Germinal center (tissue), 1 donor: Measurements from ENCODE around the gene FKBP14.
"Not testable (repeated sequence)": the region's sequence is repeated elsewhere in the genome, so short reads cannot be mapped to it uniquely, and the experiment has no call there.

Source experiments
- DNase-seq: peaks from one replicate; pipeline ENCODE4 v3.0.0; 2012; ENCODE audit warnings: mixed read lengths, low spot score

Gene FKBP14

DNA sequence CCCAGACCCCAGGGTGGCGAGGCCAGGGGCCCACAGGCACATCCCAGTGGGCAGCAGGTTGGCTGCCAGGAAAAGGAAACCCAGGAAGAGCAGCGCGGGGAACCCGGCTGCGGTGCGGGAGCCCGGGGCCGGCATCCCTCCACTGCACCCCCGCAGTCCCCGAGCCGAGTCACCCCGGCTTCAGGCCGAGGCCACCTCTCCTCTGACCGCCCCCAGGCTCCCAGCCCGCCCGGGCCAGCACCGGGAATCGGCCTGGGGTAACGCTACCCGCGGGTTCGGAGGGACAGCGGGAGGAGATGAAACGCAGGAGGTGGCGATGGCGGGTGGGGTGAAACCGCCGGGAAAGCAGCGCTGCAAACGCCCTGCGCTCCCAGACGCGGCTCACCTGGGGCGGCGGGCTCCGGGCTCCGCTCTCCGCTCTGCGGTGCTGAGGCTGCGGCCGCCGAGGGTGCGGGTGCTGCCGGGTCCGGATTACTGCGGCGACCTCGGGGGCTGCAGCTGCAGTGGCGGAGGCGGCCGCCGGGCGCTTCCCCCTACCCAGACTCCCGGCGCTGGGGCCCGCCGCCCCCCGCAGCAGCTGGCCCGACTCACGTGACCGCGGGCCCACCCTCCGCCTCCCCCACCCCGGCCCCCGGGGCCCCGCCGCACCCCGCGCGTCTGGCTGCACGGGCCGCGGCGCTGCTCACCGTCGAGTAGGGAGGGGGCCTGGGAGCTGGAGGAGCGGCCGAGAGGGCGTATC is 37.1 kb downstream of the FKBP14 start, which contains the start of gene SCRN1:
TSS of gene SCRN1 (minus strand) at position 545 of the 739 bp plus-strand sequence. CDS start 20,734 bp downstream, outside the sequence.
- DNase-seq = peak; percentile 83

DNA sequence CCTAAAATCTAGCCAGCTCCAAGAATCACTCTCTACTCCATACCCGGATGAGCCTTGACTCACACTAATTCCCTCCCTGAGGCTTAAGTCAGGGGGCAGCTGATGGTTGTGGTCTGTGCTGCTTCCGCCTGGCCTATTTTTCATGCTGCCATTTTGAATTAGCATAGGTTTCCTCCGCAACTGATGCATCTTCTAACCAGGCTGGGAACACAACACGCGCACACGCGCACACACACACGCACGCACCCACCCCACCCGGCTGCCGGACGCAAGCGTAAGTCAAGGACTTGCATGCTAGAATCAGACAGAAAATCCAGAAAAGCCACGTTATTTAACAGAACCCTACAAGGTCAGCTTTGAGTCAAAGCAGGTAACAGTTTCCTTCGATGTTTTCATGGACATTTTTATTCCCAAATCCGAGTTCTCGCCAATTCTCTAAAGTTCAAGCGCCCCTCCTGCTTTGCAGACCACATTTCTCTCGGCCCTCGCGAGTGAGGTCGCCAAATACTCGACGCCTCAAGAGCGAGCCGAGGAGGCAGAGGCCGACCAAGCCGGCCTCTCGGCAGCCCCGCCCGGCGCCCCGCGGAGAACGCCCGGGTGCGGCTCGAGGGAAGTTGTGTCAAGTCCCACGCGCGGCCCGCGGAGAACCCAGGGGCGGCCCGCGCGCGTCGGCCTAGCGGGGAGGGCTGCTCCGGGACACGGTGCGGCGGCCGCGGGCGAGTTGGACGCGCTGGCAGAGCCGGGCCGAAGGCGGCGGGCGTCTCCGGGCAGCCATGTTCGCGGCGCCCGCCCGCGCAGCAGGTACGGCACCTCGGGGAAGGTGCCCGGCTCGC is 37.9 kb downstream of the FKBP14 start:
- DNase-seq = peak; percentile 58

DNA sequence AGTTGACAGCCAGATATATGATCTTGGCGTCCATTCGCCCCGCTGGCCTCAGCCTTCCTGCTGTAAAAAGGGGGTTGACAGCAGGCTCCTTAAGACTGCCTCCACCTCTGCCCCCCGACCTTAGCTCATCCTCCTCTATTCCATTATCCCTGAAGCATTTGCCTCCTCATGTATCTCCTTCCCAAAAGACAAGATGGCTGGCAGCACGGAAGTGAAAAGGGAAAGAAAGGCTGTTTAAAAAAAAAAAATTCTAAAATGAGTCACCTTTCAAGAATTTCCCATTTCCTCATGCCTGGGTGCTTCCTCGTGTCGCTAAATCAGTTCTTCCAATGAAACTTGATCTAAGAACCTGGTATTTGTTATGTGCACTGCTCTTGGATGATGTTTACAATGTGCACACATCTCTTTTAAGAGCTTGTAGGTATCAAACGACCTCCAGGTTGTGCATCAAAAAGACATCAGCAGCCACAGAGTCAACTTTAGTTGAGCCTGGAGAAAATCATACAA is 38.6 kb downstream of the FKBP14 start:
- DNase-seq = peak; percentile 33

DNA sequence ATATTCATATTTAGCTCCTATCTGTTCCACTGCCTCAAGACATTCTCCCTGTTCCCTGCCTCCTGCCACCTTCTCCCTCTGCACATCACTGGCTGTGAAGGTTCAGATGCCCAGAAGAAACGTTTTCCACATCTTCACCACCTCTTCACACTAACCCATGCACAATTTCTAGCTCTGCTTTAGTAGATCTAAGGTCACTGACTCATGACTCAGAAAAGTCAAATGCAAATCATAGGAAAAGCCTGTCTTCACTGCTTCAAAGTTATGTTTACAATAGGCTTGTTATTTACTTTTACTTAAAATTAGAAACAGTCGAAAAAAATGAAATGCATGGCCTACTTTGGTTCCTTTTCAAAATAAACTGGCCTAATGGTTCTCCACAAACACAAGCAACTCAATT is 39.4 kb downstream of the FKBP14 start:
- DNase-seq = peak; percentile 54

DNA sequence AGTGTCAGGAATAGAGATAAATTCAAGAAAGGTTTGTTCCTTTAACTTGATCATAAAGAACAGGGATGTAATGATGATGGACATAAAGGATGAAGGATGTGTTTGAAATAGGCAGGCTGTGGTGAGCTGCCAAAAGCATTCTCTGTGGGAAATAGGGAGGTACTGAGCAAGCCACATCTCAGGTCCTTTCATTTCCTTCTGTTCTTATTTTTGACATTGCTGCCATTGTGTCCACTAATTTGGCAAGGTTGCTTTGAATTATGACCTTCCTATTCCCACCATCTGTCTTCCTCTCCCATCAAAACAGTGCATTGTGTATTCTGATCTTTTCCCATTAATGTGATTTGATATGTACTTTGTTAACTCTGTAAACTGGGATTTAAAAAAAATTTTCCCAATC is 46.4 kb downstream of the FKBP14 start:
- no peak for DNase-seq

DNA sequence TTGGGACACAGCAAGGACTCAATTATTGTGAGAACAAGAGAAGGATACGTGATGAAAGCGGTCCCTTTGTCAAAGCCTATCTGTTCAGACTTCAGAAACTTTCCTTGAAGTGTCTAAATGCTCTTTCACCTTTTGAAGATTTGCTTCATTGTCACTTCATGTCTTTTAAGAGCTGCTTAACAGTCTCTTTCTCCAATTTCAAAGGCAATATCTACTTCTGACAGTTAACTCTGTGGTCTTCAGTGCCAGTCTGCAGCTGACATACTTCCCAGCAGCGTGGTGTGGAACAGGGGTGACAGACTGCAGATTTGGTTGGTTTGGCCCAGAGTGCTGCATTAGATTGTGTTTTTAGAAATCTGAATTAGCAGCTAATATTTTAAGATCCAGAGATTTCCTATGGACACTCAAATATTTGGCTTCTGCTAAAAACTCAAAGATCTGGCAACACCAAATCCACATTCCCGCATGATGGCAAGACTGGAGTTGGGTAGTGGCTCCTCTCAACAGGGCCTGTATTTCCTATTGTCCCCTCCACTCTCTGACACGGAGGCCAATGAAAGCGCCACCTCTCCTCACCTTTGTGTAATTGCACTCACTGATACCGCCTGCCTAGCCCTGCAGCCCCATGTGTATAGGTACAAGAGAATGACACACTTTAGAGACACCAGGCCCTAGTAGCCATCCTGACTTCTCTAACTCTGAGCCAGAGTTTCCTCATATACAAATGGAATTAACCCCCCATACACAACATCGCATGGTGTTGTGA is 48.4 kb downstream of the FKBP14 start:
- DNase-seq = no peak

DNA sequence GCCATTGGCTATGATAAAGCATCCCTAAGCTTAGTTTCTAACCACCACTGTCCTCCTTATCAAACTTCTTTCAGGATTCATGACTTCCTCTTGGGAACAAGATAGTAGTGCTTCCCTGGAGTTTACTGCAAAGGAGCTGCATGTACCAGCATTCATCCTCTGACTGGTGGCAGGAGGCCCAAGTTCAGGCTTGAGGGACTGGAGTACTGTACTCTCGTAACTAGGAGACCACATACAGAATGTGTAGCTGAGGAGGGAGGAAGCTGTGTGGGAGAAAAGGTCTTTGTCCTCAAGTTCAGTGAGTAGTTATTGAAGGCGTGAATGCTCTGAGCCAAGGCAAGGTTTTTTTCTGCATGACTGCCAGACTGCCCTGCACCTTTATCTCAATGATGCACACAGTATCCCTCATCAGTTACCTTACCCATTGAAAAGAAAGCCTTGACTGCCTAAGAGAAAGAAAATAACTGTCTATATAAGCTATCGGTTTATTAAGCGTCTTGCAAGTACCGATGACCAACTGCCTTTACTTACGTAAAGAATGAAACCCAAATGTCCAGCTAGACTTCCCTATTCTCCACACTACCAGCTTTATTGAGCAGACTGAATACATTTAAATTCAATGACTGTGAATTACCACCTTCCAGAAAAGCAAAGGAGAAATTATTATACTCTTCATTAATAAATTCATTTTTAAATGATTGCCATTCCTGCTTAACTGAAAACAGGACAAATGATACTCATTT is 49.7 kb downstream of the FKBP14 start:
- no peak for DNase-seq

DNA sequence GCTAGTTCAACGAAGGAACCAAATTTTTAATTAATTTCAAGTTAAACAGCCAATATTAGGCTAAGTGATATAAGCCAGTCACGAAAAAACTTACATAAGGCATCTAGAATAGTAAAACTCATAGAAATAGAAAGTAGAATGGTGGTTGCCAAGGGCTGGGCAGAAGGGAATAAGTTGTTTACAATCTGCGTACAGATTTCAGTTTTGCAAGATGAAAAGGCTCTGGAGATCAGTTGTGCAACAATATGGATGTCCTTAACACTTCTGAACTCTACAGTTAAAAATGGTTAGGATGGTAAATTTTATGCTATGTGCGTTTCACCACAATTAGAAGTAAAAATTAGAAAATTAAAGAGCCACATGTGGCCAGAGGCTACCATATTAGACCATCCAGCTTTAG is 50.2 kb downstream of the FKBP14 start:
- no peak for DNase-seq

DNA sequence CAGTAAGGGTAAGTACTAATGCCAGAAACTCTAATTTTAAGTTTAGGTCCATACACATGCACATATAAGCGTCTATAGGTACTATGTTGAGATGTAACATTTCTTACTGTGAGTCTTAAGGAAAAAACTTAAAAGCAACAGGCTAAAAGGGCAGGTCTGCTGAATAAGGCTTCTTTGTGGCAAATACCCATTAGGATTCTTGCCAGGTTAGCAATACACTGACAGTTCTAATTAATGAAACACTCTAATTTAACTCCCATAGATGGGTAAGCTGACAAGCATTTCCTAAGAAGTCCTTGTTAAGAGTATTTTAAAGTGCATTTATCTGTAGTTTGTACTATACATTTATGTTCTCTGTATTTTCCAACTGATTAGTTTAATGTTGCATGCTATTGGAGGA is 50.9 kb downstream of the FKBP14 start:
- no peak for DNase-seq

DNA sequence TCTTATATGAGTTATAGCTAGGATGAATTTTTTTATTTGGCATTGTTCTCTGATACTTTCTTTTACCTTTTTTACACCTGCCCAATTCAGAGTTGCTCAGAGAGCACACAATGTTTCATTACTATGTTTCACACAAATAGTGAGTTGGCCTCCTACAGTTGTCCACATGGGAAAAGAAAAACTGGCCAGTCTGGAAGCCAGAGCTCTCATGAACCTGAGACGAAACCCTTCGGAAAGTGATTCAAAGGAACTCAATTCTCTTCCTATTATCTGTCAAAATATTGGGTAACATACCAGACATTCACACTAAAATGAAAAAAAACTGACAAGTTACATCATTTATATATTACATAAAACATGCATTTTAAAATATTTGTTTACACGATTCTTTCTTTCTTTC is 52.2 kb downstream of the FKBP14 start:
- no peak for DNase-seq

DNA sequence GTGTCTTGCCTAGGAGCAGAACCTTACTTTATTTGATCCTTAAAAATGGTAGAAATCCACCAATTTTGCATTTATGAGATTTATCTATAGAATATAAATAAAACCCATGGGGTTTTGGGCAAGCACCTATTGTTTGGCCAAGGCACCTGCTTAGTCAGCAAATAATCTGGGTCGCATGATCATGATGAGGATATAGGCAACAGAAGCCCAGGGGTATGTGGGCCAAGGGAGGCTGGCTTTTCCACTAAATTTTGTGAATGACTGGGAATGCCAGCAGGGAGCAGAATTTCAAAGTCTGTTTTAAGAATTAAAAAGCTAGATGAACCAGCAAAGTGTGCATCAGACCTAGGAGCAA is 54.2 kb downstream of the FKBP14 start:
- DNase-seq = no peak

DNA sequence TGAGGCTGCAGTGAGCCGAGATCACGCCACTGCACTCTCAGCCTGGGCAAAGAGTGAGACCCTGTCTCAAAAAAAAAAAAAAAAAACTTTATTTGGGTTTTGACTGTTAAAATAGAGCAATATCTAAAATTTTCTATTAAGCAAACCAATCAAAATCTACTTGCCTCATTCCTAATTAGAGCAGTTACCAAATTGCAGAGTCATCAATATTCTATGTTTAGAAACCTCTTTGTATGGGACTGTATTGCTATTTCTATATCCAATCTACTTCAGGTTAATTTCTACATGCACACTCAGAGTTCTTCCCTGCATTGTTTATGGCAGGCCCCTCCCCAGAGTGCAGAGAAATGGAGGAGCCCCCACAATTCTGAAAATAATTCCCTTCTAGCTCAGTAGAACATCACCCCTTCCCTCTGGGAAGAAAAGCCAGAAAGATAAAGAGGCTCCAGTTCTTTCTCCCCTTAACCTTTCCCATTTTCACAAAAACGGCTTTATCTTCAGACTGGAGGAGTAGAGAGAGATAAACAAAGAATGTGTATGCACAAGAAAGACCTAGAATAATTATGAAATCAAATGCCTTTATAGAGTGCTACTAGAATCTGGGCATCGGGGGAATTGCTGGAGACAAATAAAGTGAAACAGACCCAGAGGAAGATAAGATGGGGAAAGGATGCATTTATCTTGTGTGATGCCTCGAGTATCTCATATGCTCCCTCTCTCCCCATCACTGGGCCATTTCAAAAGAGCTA is 54.8 kb downstream of the FKBP14 start:
- DNase-seq = no peak

DNA sequence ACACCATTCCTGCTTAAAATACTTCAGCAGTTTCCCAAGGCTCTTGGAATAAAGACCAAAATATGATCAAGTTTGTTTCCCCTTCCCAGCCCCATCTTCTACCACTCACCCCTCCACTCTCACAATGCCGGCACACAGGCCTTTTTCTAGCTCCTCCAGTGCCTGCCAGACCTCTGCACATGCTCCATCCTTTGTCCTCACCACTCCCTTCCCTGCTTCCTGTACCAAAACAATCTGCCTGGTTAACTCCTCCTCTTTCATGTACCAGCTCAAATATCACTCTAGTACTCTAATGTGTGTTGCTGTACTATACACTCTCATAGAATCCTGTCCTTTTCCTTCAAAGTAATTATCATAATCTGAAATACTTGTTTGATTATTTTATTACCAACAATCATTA is 56.3 kb downstream of the FKBP14 start:
- no peak for DNase-seq

DNA sequence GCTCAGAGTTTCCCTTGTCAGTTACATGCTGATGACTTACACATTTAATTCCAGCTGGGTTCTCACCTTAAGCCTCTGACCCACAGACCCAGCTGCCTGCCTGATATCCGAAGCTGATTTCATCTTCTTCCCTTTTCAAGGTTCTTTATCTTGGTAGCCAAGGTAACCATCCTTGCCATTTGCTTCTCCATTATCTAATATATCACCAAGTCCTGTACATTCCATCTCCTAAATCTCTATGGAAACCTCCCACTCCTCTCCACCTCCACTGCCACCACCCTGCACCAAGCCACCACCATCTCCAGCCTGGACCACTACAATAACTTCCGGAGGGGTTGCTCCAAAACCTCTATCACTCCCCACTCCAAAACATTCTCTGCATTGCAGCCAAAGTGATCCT is 56.8 kb downstream of the FKBP14 start:
- no peak for DNase-seq

DNA sequence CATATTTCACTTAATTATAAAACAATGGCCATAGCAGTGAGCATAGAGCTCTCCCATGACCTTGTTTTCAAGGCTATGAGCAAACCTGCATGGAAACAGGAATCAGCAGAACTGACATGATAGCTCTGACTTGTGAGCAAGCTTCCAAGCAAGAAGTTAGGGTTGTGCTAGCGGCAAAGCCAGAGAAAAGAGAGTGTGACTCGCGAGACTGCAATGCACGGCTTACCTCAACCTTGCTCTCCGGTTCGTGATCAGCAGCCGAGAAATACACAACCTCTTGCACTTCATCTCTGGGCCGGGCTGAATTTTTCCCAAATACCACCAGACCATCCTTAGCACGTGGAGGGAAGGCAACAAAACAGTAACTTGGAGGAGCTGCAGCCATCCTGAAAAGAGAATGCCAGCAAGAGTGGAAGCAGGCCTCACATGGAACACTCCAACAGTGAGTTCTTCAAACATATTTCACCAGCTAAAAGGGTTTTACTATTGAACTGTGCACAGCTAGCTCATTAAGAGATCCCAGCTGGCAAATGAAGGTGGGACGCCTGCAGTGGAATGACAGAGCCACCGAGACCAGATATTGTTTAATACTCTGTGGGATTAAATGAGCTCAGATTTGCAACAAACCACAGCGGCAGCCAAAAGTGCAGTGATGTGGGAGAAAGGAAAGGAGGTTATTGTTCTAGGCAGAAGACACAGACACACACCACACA is 57.7 kb downstream of the FKBP14 start:
- no peak for DNase-seq

DNA sequence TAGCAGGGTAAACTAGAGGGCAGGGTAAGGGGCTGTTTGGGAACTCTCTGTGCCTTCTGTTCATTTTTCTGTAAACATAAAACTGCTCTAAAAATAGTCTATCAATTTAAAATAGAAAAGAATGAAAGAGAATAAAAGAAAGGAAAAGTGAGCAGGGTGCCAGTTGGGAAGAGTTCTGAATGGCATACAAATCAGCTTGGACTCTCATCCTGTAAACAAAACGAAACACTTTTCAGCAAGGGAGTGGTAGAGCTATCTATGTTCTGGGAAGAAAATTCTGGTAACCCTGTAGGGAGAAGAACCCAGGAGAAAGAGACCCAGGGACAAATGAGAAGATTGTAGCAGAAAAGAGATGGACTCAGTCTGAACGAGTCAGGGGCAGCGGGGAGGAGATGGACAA is 61.5 kb downstream of the FKBP14 start:
- DNase-seq = no peak

DNA sequence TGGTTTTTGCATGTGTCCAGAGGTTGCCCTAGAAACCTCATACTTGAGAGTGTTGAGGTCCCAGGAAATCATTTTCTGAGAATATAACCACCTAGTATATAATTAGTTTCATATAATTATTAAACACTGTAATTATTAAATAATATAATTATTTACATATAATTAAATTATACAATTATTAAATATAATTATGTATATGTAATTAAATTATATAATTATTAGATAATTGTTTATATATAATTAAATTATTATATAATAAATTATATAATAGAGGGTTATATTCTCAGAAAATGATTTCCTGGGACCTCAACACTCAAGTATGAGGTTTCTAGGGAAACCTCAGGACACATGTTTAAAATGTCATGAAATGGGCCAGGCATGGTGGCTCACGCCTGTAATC is 64.5 kb downstream of the FKBP14 start:
- no peak for DNase-seq

DNA sequence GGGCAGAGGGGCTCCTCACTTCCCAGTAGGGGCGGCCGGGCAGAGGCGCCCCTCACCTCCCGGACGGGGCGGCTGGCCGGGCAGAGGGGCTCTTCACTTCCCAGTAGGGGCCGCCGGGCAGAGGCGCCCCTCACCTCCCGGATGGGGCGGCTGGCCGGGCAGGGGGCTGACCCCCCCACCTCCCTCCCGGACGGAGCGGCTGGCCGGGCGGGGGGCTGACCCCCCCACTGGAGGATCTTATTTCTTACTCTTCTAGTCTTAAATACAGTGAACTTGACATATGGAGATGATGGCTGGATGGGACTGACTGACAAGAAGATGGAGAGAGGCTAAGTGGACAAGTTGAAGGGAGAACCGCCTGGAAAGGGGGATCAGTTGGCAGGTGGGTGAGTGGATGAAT is 64.9 kb downstream of the FKBP14 start:
- DNase-seq = not testable (repeated sequence)
